Epithelial cell of proximal tubule (primary cell): Measurements from ENCODE around the gene CAMTA1. TPM values are rescaled to one million over a fixed set of nuclear protein-coding genes. Genes with fewer than 3 reads are reported as not detected.
"Not testable (repeated sequence)": the region's sequence is repeated elsewhere in the genome, so short reads cannot be mapped to it uniquely, and the experiment has no call there.

Experiments
- DNase-seq: peaks from one replicate; pipeline ENCODE4 v3.0.0-alpha.2; 2011; ENCODE audit warnings: low read depth
- H3K4me3 ChIP-seq: 2 replicates; pipeline ENCODE4 v1.5.1; 2011; ENCODE audit warnings: low read depth, mild to moderate bottlenecking, low read length
- CTCF ChIP-seq: conservative IDR thresholded peaks from 2 replicates; pipeline ENCODE4 v1.5.1; 2012; ENCODE audit warnings: low read depth, mild to moderate bottlenecking, low read length
- total RNA-seq: library from RNA; depleted of rRNA; stranded (reverse); fragments of >200 nt; gene quantifications from 2 replicates; pipeline ENCODE4 v1.2.3, GENCODE V29; 2015

Gene CAMTA1
- total RNA-seq, 1 donor from 2014 or later = 79.2 TPM

- DNase-seq = no peak
- H3K4me3 ChIP-seq = no peak overlapping the region
- TF ChIP-seq CTCF = no peak
Observed at GRCh38 chr1:7594002-7594713, 808.9 kb downstream of the CAMTA1 start.

GRCh38 chr1:7594714-7595295 is 809.6 kb downstream of the CAMTA1 start:
- H3K4me3 ChIP-seq = no peak overlapping the region
- no peak for TF ChIP-seq CTCF

GRCh38 chr1:7595336-7595735 is 810.1 kb downstream of the CAMTA1 start:
- H3K4me3 ChIP-seq = no peak overlapping the region
- TF ChIP-seq CTCF = no peak
- no peak for DNase-seq

More at GRCh38 chr1:7594714-7595295, 809.6 kb downstream of the CAMTA1 start:
- DNase-seq = no peak

GRCh38 chr1:7596126-7596965 is 811.1 kb downstream of the CAMTA1 start:
- TF ChIP-seq CTCF = no peak
- no peak for DNase-seq
- H3K4me3 ChIP-seq = no peak overlapping the region

GRCh38 chr1:7598058-7598457 is 812.8 kb downstream of the CAMTA1 start:
- not testable (repeated sequence) for H3K4me3 ChIP-seq, DNase-seq

- DNase-seq, H3K4me3 ChIP-seq: not testable (repeated sequence)
Observed at GRCh38 chr1:7604906-7605305, 819.7 kb downstream of the CAMTA1 start.

- DNase-seq = no peak
- TF ChIP-seq CTCF = no peak
- no peak overlapping the region for H3K4me3 ChIP-seq
Observed at GRCh38 chr1:7606096-7606495, 820.8 kb downstream of the CAMTA1 start.
